Motor neuron (in vitro differentiated cells): ENCODE results near the gene SVEP1. TPM values are rescaled to one million over a fixed set of nuclear protein-coding genes. Genes with fewer than 3 reads are reported as not detected.
"Not testable (repeated sequence)": the region's sequence is repeated elsewhere in the genome, so short reads cannot be mapped to it uniquely, and the experiment has no call there.

Experiments
- ATAC-seq, 8 experiments: fragments of 200-7000 bp; cut with Tn5 transposase; replicated peaks in 6 of 8; 2 replicates each; pipeline ENCODE4 v1.8.0; 2021; ENCODE audit warnings: mild to moderate bottlenecking in 8 of 8, moderate library complexity in 8 of 8
- H3K27ac ChIP-seq, 2 donors: fragments of 250-450 bp; sonication (Bioruptor Pico); 2 replicates each; pipeline ENCODE4 v1.9.0; 2021; ENCODE audit warnings: antibody characterized with exemption in 2 of 2, mild to moderate bottlenecking in 2 of 2, moderate library complexity in 1 of 2
- H3K4me1 ChIP-seq, 2 donors: fragments of 250-450 bp; sonication (Bioruptor Pico); replicated peaks in 1 of 2; 2 replicates each; pipeline ENCODE4 v1.6.1; 2021; ENCODE audit warnings: antibody characterized with exemption in 2 of 2, mild to moderate bottlenecking in 2 of 2, moderate library complexity in 1 of 2
- H3K4me3 ChIP-seq, 5 donors: fragments of 250-450 bp; sonication (Bioruptor Pico); 2 replicates each; pipeline ENCODE4 v1.9.0; 2021; ENCODE audit warnings: antibody characterized with exemption in 5 of 5, mild to moderate bottlenecking in 5 of 5, moderate library complexity in 4 of 5
- WGBS, 10 experiments: fragments of 450-650 bp; shearing (Covaris generic); methylation state at CpG; one replicate each; pipeline ENCODE4 v1.0.0; 2022; 5-methylcytosine and 5-hydroxymethylcytosine counted together
- in situ Hi-C, 9 experiments: fragments of 400-800 bp; cut with MboI; loops; one replicate each; pipeline ENCODE4 v1.15.0; 2021; ENCODE audit warnings: low sequenced_read_pairs in 9 of 9, low pct_unique_long_range_greater_than_20kb in 2 of 9; ENCODE audit not compliant: unreplicated experiment in 9 of 9
- total RNA-seq, 8 experiments: library from RNA; unstranded; fragments of 300-600 nt; gene quantifications; 2 replicates each; pipeline versions ENCODE4 v1.2.3 to v1.2.4, GENCODE V29; 2022

Gene SVEP1
- total RNA-seq, 8 experiments from 2014 or later, result 0.22 to 8.9 (median 0.97) TPM

DNA sequence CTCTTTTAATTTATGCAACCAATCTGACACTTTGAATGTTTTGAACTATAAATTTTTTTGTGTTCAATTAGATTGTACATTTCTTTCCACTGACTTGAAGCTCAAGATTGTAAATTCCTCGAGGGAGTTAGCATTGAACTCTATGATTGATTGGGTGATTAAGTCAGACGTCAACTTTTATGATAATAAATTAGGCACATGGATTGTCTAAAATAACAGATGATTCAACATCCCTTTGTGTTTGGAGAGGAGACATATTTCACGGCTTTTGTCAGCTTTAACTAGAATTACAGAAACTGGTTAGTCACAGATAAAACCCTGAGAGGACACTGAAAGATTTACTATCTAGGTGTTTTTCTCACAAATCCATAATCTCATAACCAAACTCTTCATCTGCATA is 209.2 kb downstream of the SVEP1 start:
- 0 to 73% (median 25%) methylated on average over 1 to 3 of the region's 3 CpGs for WGBS, 10 experiments
- Histone ChIP-seq H3K4me1 (peaks cover 4 to 13% of the 10 kb centered on the region in 2 donors), H3K4me3 (no peak overlapping the region), H3K27ac (no peak overlapping the region)
- in situ Hi-C loops, result no loop called here
- peak in 7 of 8 experiments; percentile 45 to 86 (median 73) for ATAC-seq

DNA sequence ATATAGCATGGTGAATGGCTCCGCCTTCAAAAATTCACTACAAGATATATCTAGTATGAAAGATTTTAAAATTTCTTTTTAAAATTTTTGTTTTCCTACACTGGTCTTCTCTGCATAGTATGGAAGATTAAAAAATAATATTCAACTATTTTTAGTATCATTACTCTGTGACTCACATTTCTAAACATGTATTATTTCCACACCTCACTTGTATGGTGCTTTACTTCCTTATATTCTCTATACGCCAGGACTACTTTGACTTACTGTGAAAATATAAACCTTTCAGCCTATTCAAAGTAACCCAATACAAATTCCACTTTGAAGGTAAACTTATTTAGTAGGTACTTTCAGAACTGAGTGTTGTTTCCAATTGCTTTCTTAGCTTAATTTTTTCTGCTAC is 215.1 kb downstream of the SVEP1 start:
- Histone ChIP-seq H3K4me1 (peaks cover 0 to under 1% of the 10 kb centered on the region in 2 donors), H3K4me3 (no peak overlapping the region), H3K27ac (no peak overlapping the region)
- in situ Hi-C loops, result no loop called here
- 94 to 100% (median 100%) methylated on average over 1 to 2 of the region's 2 CpGs; no CpG with 5 or more reads in 1 of the 10 experiments for WGBS, 10 experiments
- ATAC-seq, result no peak

DNA sequence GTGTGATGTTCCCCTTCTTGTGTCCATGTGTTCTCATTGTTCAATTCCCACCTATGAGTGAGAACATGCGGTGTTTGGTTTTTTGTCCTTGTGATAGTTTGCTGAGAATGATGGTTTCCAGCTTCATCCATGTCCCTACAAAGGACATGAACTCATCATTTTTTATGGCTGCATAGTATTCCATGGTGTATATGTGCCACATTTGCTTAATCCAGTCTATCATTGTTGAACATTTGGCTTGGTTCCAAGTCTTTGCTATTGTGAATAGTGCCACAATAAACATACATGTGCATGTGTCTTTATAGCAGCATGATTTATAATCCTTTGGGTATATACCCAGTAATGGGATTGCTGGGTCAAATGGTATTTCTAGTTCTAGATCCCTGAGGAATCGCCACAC is 220.5 kb downstream of the SVEP1 start:
- ATAC-seq, in situ Hi-C loops, H3K4me3 ChIP-seq, H3K4me1 ChIP-seq, H3K27ac ChIP-seq: not testable (repeated sequence)
- no CpG with 5 or more reads among the region's 2 CpGs for WGBS, 10 experiments

DNA sequence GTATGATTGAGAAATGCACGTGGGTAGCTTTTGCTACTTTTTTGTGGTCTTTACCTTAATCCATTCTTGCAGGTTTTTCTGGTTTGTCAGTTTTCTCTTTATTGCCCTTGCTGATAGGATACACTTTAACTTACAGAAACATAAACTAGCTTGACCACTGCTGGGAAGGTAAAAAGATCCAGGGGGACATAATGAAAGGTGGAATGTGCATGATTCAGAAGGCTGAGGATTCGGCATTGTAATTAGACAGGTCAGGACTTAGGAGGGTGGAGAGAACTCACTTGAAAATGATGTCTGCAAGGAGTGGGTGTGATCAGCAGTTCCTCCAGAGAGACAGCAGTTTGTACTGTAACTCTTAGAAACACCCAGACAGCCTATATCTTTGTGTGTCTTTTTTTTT is 222.0 kb downstream of the SVEP1 start:
- in situ Hi-C loops, result no loop called here
- no peak for ATAC-seq
- Histone ChIP-seq H3K27ac (no peak overlapping the region), H3K4me3 (no peak overlapping the region), H3K4me1 (no peaks in the 10 kb centered on the region)
- WGBS, 10 experiments, result 54 to 100% (median 86%) methylated on average over 1 to 2 of the region's 2 CpGs

DNA sequence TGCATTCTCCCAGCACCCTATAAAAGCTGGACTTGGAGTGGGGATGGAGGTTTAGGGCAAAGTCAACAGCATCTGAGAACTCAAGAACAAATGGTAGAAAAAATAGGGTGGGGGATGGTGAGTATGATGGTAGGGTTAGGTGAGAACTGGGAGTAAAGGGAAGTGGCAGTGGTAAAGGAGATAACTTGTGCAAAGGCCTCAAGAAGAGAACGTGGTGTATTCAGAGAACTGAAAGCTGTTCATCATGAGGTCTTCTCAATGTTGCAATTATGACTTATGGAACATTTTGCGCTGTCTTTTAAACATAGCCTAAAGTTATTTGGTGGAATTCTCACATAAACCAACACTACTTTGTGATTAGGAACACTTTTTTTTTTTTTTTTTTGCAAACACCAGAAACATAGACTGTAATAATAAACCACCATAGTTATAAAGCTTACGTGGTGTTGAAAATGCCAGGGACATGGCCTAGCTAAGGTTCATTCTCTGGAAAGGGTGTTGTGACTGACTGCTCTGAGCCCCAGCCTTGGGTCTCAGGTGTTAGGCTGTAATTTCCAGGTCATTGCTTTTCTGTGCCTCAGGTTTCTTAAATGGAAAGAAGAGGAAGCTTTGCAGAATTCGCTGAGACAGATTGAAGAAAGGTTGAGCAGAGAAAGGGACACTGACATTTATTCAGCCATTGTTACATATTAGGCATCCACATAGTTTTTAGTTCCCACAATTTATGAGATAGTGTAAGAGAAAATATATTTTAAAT is 222.7 kb downstream of the SVEP1 start:
- ATAC-seq, result no peak
- Histone ChIP-seq H3K27ac (no peak overlapping the region), H3K4me3 (no peak overlapping the region), H3K4me1 (no peaks in the 10 kb centered on the region)
- 71 to 100% (median 81%) methylated on average over 1 to 4 of the region's 4 CpGs; no CpG with 5 or more reads in 1 of the 10 experiments for WGBS, 10 experiments
- in situ Hi-C loops, result no loop called here

DNA sequence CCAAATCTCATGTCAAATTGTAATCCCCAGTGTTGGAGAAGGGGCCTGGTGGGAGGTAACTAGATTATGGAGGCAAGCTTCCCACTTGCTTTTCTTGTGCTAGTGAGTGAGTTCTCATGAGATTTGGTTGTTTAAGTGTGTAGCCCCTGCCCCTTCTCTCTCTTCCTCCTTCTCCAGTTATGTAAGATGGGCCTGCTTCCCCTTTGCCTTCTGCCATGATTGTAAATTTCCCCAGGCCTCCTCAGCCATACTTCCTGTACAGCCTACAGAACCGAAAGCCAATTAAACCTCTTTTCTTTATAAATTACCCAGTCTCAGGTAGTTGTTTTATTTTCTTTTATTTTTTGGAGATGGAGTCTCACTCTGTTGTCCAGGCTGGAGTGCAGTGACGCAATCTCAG is 223.6 kb downstream of the SVEP1 start:
- Histone ChIP-seq H3K4me3 (no peak overlapping the region), H3K27ac (no peak overlapping the region), H3K4me1 (no peaks in the 10 kb centered on the region)
- 90 to 100% (median 100%) methylated on average over 1 to 2 of the region's 2 CpGs; no CpG with 5 or more reads in 5 of the 10 experiments for WGBS, 10 experiments
- ATAC-seq, result no peak
- in situ Hi-C loops, result no loop called here

DNA sequence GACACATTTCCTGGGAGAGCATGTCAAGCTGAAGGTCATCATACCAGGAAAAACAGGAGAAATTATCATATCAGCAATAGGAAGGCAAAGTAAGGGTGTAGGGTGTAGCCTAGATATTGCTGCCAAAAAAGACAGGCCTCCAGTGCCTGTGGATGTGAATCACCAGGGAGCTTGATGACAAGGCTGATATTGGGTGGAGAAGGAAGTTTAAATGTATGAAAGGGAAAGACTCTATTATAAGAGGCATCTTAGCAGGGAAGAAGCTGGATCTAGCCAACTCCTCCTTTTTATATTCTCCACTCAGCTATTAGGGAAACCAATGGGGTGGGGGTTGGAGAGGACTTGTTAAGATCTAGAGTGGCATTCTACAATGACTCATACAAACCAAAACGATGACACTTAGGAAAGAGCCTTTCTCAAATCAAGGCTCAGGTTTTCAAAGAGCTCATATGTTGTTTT is 228.5 kb downstream of the SVEP1 start:
- no peak overlapping the region for H3K27ac ChIP-seq
- ATAC-seq, result peak in 3 of 8 experiments; percentile 96 to 97 (median 96)
- in situ Hi-C loops, result no loop called here
- H3K4me3 ChIP-seq, result no peak overlapping the region
- 0 to 86% (median 0%) methylated on average over 1 of the region's 1 CpG; no CpG with 5 or more reads in 5 of the 10 experiments for WGBS, 10 experiments
- H3K4me1 ChIP-seq, result no peaks in the 10 kb centered on the region

DNA sequence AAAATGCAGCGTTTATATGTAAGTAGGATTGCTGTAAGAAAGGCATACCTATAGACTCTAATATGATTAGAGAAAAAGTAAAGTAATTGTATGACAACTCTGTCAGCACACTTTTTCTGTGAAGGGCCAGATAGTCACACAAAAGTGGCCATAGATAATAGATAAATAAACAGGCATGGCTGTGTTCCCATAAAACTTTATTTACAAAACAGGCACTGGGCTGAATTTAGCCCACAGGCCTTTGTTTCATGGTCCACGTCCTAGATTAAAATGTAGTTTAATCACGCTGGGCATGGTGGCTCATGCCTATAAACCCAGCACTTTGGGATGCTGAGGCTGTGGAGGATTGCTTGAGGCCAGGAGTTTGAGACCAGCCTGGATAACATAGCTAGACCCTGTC is 233.2 kb downstream of the SVEP1 start:
- no peak overlapping the region for H3K27ac ChIP-seq
- no peak overlapping the region for H3K4me3 ChIP-seq
- H3K4me1 ChIP-seq, result no peaks in the 10 kb centered on the region
- in situ Hi-C loops, result no loop called here
- WGBS, 10 experiments, result 0 to 59% (median 20%) methylated on average over 1 to 3 of the region's 3 CpGs; no CpG with 5 or more reads in 3 of the 10 experiments
- no peak for ATAC-seq

DNA sequence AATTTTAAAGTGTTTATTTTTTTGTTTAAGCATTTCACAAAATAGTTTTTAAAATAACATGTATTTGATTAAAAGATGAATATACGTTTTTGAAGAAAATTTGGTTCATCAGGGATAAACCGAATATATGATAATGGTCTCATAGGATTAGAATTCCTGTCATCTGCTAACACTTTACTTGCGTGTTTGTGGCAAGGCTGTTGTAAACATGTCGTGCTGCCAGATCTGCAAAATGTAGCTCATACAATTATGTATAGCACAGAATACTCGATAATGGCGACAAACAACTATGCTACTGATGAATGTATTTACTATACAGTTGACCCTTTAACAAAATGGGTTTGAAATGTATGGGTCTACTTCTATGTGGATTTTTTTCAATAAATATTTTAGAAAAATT is 234.7 kb downstream of the SVEP1 start:
- no peak overlapping the region for H3K27ac ChIP-seq
- 25 to 100% (median 87%) methylated on average over 2 to 6 of the region's 6 CpGs for WGBS, 10 experiments
- no peak overlapping the region for H3K4me3 ChIP-seq
- no peaks in the 10 kb centered on the region for H3K4me1 ChIP-seq
- ATAC-seq, result no peak
- in situ Hi-C loops, result no loop called here

DNA sequence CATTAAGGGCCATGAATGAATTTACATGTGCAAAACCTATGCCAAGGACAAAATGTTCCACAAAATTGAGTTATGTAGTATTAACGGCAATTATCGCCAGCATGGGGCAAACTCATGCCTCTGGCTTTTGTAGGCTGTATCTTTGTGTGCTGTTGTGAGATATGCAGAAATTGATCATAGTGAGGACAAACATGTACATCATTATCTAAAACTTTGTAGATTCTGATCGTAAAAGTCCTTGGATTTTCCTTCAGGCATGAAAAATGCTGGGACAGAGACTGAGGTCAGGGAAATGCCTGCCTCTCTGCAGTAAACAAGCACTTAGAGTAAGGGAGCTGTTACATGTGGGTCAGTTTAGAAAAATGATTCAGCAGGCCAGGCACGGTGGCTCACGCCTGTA is 236.0 kb downstream of the SVEP1 start:
- in situ Hi-C loops, result no loop called here
- Histone ChIP-seq H3K4me3 (no peak overlapping the region), H3K27ac (no peak overlapping the region), H3K4me1 (no peaks in the 10 kb centered on the region)
- peak in 3 of 8 experiments; percentile 40 to 86 (median 40) for ATAC-seq
- WGBS, 10 experiments, result 16 to 93% (median 85%) methylated on average over 1 to 5 of the region's 5 CpGs; no CpG with 5 or more reads in 1 of the 10 experiments

DNA sequence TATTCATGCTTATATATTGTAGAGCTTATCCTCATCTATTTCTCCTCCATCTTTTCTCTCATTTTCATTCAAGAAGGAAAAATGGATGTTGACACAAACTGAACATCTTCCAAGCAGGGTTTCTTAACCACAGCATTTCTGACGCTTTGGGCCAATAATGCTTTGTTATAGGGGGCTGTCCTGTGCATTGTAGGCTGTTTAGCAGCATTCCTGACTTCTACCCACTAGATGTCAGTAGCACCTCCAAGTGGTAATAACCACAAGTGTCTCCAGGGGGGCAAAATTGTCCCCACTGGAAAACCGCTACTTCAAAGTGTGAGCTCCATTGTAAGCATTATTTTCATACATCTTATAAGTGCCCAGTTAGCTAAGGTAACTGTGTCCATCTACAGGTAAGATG is 239.2 kb downstream of the SVEP1 start:
- in situ Hi-C loops, result no loop called here
- ATAC-seq, result no peak
- Histone ChIP-seq H3K4me1 (no peaks in the 10 kb centered on the region), H3K4me3 (no peak overlapping the region), H3K27ac (no peak overlapping the region)
- 65 to 100% (median 87%) methylated on average over 2 of the region's 2 CpGs; no CpG with 5 or more reads in 2 of the 10 experiments for WGBS, 10 experiments

DNA sequence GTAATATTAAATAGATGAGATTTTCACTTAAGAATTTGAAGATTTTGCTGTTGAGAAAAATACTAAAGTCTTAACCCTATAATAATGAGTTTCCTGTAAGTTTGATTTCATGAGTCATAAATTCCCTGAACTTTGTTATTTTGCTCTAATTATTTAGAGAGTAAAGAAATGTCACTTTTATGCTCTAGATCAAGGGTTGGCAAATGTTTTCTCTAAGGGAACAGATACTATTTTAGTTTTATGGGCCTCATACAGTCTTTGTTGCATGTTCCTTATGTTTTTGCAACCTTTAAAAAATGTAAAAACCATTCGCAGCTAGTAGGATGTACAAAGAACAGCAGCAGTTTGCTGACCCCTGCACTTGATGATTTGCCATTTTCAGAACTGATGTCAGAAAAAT is 241.4 kb downstream of the SVEP1 start:
- no peaks in the 10 kb centered on the region for H3K4me1 ChIP-seq
- H3K4me3 ChIP-seq, result no peak overlapping the region
- 0 to 80% (median 78%) methylated on average over 1 of the region's 1 CpG; no CpG with 5 or more reads in 1 of the 10 experiments for WGBS, 10 experiments
- H3K27ac ChIP-seq, result no peak overlapping the region
- in situ Hi-C loops, result no loop called here
- no peak for ATAC-seq

DNA sequence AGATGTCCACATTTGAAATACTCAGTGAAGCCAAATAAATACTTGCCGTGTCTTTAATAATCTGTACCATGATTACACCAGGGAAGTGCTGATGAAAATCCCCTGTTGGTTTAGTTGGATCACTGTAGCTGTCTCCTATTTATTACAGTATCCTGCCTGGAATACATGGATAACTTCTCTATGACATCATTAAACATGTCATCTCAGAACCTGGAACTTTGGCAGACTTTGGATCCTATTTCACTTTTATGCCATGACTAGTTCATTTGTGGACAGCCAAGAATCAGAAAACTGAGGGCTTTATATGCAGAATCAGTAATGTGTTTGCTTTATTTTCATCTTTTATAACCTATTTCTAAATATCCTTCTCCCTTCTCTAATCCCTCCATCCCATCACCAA is 241.8 kb downstream of the SVEP1 start, which contains the start of gene TXNDC8:
TXNDC8 (minus strand) TSS at position 137 of the 400 bp plus-strand sequence.
- peak in 1 of 8 experiments; percentile 39 for ATAC-seq
- Histone ChIP-seq H3K4me3 (no peak within 1 kb of the TSS), H3K4me1 (no peaks in the 10 kb centered on the region), H3K27ac (no peak within 1 kb of the TSS)
- in situ Hi-C loops, result no loop called here
- 43 to 100% (median 86%) methylated on average over 1 of the region's 1 CpG; no CpG with 5 or more reads in 5 of the 10 experiments for WGBS, 10 experiments

DNA sequence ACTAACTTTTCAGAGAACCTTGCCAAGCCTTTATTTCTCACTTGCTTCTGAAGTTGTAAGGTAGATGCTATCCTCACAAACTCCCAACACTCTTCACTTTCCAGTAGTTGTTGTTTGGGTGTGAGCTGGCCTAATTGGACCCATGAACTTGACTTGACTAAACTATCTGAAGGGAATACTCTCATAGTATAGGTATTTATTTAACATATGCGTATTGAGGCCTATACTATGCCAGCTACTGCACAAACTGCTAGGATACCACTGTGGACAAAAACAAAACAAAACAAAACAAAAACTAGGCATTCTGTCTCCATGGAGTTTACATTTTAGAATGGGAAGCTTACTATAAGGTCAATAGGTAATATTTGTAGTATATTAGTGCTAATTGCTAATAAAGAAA is 243.2 kb downstream of the SVEP1 start:
- in situ Hi-C loops, result no loop called here
- ATAC-seq, result peak in 3 of 8 experiments; percentile 82 to 94 (median 88)
- Histone ChIP-seq H3K4me1 (no peaks in the 10 kb centered on the region), H3K27ac (no peak overlapping the region), H3K4me3 (no peak overlapping the region)
- 42 to 100% (median 86%) methylated on average over 1 of the region's 1 CpG; no CpG with 5 or more reads in 3 of the 10 experiments for WGBS, 10 experiments
